ENCODE results near the gene KLHL6.

DNA sequence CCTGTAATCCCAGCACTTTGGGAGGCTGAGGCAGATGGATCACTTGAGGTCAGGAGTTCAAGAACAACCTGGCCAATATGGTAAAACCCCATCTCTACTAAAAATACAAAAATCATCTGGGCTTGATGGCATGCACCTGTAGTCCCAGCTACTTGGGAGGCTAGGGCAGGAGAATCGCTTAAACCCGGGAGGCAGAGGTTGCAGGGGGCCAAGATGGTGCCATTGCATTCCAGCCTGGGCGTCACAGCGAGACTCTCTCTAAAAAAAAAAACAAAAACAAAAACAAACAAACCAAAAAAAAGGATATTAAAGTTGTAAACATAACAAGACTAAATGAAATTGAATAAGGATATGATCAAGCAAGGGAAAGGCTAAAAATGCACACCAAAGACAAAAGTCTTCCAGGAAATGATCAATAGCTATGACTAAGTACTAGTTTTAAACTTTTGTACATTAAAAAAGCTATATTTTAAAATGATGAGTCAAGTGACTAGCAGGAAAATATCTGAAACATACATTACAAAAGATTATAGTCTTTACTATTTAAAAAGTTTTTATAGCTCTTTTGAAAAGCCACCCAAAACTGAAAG, 28.6 kb downstream of the KLHL6 start:
- TF ChIP-seq, protein P1, sequence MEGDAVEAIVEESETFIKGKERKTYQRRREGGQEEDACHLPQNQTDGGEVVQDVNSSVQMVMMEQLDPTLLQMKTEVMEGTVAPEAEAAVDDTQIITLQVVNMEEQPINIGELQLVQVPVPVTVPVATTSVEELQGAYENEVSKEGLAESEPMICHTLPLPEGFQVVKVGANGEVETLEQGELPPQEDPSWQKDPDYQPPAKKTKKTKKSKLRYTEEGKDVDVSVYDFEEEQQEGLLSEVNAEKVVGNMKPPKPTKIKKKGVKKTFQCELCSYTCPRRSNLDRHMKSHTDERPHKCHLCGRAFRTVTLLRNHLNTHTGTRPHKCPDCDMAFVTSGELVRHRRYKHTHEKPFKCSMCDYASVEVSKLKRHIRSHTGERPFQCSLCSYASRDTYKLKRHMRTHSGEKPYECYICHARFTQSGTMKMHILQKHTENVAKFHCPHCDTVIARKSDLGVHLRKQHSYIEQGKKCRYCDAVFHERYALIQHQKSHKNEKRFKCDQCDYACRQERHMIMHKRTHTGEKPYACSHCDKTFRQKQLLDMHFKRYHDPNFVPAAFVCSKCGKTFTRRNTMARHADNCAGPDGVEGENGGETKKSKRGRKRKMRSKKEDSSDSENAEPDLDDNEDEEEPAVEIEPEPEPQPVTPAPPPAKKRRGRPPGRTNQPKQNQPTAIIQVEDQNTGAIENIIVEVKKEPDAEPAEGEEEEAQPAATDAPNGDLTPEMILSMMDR (conservative IDR thresholded peaks at IDR 0.05; ENCODE audit: low read depth, low read length) = no peak
- TF ChIP-seq EZH2 (IDR thresholded peaks at IDR 0.05; ENCODE audit: borderline replicate concordance, low read depth, low read length, poor library complexity, severe bottlenecking) = no peak

Measured in A673 (cell line).